HL-60 (cell line): ENCODE results near the gene IFI16.

Source experiments
- DNase-seq, 2 experiments: peaks; one replicate each; pipeline ENCODE4 v3.0.0-alpha.2; 2010 to 2020; ENCODE audit warnings: low read depth in 1 of 2, low spot score in 1 of 2
- H3K27ac ChIP-seq: fragments of 250-450 bp; sonication (Bioruptor Pico); replicated peaks from 2 replicates; pipeline ENCODE4 v1.5.1; 2020; ENCODE audit warnings: mild to moderate bottlenecking, moderate library complexity
- H3K27me3 ChIP-seq: fragments of 250-450 bp; sonication (Bioruptor Pico); 2 replicates; pipeline ENCODE4 v1.5.1; 2021; ENCODE audit warnings: mild to moderate bottlenecking, moderate library complexity; ENCODE audit not compliant: insufficient read depth, poor library complexity, severe bottlenecking
- H3K4me3 ChIP-seq: replicated peaks from 2 replicates; pipeline ENCODE4 v1.5.1; 2011; ENCODE audit warnings: mild to moderate bottlenecking, control low read depth, low read length; ENCODE audit not compliant: insufficient read depth
- CTCF ChIP-seq: IDR thresholded peaks from one replicate; pipeline ENCODE4 v1.5.1; 2011; ENCODE audit warnings: low read length, control low read depth, inconsistent platforms; ENCODE audit not compliant: insufficient read depth
- GABPA ChIP-seq: IDR thresholded peaks from 2 replicates; pipeline ENCODE4 v1.6.1; 2012; ENCODE audit warnings: low read depth
- POLR2AphosphoS5 ChIP-seq: IDR thresholded peaks from 2 replicates; pipeline ENCODE4 v1.6.1; 2012; ENCODE audit warnings: low read depth
- REST ChIP-seq: IDR thresholded peaks from 2 replicates; pipeline ENCODE4 v1.6.1; 2012; ENCODE audit warnings: low read depth; ENCODE audit not compliant: insufficient replicate concordance
- SPI1 ChIP-seq: IDR thresholded peaks from 2 replicates; pipeline ENCODE4 v1.6.1; 2012; ENCODE audit warnings: low read depth, mild to moderate bottlenecking, borderline replicate concordance

Gene IFI16

GRCh38 chr1:159067699-159068621, 58.3 kb downstream of the IFI16 start:
- peak; percentile 45 to 71 for DNase-seq
- H3K27me3 ChIP-seq: no peaks in the 10 kb centered on the region
- H3K4me3 ChIP-seq: no peak overlapping the region; the same call in 1 of the 2 replicates
- TF ChIP-seq POLR2AphosphoS5 (peak; percentile 36; the same call in 1 of the 2 replicates), GABPA (no peak), REST (no peak), SPI1 (peak; percentile 84), CTCF (no peak)
- no peak overlapping the region for H3K27ac ChIP-seq

GRCh38 chr1:159068886-159069285, 59.2 kb downstream of the IFI16 start:
- DNase-seq: peak in 1 of 2 experiments; percentile 44
- Histone ChIP-seq H3K27ac (no peak overlapping the region), H3K4me3 (no peak overlapping the region), H3K27me3 (no peaks in the 10 kb centered on the region)
- TF ChIP-seq REST (no peak), CTCF (no peak), POLR2AphosphoS5 (no peak), SPI1 (no peak), GABPA (no peak)

- Histone ChIP-seq H3K27me3 (no peaks in the 10 kb centered on the region), H3K27ac (no peak overlapping the region), H3K4me3 (no peak overlapping the region)
- TF ChIP-seq SPI1 (no peak), POLR2AphosphoS5 (no peak), GABPA (no peak), REST (no peak), CTCF (peak; percentile 25)
- peak; percentile 27 to 40 for DNase-seq
These were observed 62.4 kb downstream of the IFI16 start for GRCh38 chr1:159071970-159072582.
